Retinal pigment epithelial cell (primary cell): ENCODE measurements around the gene TVP23A.
A peak's percentile ranks its signal among the peaks of the same experiment; 100 is the strongest.

Experiments used
- DNase-seq: peaks from one replicate; pipeline ENCODE4 v3.0.0-alpha.2; 2010; ENCODE audit warnings: low read depth
- H3K4me3 ChIP-seq: 2 replicates; pipeline ENCODE4 v1.5.1; 2011; ENCODE audit warnings: mild to moderate bottlenecking, low read length, control low read depth, moderate library complexity
- TF ChIP-seq, protein P1 (sequence below): conservative IDR thresholded peaks from 2 replicates; pipeline ENCODE4 v1.5.1; 2011; ENCODE audit warnings: low read depth, low read length, control low read depth, inconsistent platforms

The TVP23A gene

DNA sequence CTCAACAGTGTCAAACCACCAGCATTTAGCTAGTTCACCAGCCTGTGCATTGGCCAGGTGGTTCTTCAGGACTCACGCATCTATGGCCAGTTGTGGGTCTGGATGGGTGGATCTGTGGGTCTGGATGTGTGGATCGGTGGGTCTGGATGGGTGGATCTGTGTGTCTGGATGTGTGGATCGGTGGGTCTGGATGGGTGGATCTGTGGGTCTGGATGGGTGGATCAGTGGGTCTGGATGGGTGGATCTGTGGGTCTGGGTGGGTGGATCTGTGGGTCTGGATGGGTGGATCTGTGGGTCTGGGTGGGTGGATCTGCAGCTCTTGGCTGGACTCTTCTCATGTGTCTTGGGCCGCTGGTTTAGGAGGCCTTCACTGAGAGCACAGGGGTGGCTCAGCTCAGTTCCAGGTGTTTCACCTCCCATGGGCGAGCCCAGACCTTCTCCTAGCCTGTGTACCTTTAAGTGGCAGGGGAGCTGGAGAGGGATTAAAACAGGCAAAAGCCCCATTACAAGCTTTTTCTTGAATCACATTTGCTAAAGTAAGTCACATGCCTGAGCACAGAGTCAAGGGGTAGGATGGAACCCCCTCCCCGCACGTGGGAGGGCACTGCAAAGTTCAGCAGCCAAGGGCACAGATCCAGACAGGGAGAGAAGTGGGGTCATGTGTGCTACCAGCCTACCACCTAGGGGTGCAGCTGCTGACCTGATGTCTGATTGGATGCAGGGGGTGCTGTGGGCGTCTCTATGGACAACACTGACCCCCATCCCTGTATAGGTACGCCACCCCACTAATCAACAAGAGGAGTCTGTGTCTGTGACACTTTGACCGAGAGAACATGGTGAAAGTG, 78.4 kb downstream of the TVP23A start:
- TF ChIP-seq, protein P1, sequence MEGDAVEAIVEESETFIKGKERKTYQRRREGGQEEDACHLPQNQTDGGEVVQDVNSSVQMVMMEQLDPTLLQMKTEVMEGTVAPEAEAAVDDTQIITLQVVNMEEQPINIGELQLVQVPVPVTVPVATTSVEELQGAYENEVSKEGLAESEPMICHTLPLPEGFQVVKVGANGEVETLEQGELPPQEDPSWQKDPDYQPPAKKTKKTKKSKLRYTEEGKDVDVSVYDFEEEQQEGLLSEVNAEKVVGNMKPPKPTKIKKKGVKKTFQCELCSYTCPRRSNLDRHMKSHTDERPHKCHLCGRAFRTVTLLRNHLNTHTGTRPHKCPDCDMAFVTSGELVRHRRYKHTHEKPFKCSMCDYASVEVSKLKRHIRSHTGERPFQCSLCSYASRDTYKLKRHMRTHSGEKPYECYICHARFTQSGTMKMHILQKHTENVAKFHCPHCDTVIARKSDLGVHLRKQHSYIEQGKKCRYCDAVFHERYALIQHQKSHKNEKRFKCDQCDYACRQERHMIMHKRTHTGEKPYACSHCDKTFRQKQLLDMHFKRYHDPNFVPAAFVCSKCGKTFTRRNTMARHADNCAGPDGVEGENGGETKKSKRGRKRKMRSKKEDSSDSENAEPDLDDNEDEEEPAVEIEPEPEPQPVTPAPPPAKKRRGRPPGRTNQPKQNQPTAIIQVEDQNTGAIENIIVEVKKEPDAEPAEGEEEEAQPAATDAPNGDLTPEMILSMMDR, result no peak
- DNase-seq, result no peak
- H3K4me3 ChIP-seq, result no peak overlapping the region

DNA sequence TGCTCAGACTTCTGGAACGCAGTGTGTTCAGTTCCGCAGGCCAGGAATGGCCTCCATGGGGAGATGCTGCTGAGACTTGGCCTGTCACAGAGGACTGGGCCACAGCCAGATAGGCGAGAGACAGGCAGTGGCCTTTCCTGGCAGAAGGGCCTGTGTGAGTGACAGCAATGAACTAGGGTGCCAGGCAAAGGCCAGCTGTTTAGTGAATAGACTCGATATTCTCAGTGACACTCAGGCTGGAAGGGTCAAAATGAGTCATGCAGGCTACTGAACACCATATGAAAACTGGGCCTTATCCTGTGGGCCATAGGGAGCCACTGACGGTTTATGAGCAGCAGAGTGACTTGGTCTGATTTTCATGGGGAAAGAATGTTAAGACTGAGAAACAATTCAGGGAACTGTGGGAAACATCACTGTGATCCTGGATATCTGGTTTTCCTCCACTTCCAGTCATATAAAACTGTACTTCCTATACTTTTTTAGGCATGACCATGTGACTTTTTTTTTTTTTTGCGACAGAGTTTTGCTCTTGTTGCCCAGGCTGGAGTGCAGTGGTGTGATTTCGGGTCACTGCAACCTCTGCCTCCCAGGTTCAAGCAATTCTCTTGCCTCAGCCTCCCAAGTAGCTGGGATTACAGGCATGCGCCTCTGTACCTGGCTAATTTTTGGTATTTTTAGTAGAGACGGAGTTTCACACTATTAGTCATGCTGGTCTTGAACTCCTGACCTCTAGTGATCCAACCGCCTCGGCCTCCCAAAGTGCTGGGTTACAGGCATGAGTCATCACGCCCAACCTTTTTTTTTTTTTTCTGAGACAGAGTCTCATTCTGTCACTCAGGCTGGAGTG, 80.1 kb downstream of the TVP23A start:
- TF ChIP-seq, protein P1, result no peak
- no peak overlapping the region for H3K4me3 ChIP-seq
- DNase-seq, result no peak

DNA sequence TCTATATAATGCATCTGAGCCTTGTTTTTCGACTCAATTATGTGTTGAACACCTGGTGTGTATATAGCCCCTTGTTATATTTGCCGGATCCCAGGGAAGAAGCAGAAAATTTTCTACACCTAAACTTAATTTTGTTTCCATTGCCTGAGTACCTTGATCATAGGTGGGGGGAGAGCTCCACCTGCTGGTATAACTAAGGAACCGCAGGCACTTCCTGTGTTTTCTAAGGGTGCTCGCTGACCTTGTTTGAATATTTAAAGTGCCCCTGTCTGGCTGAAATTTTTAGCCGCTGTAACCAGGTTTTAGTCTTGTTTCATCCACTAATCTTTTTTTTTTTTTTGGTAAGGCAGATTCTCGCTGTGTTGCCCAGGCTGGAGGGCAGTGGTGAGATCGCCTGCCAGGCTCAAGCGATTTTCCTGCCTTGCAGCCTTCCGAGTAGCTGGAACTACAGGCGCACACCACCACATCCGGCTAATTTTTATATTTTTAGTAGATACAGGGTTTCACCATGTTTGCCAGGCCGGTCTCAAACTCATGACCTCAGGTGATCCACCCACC, 81.4 kb downstream of the TVP23A start:
- peak overlapping the region; percentile 27 for H3K4me3 ChIP-seq
- TF ChIP-seq, protein P1, result peak; percentile 89
- DNase-seq, result no peak

DNA sequence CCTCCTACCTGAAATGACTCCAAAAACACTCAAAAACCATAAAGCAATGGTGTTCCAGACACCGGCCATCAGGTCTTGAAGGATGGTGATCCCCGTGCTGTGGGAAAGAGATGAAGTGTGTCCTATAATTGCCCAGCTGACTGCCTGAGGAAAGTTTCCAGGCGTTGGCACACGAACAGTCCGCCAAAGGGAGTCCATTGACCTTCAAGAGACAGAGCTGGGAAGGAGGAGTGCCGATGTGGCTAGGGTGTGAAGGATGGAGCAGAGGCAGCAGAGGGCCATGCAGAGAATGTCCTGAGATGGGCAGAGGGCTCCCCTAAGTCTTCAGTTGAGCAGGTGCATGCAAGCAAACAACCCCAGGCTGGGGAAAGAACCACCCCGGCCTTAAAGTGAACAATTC, 86.8 kb downstream of the TVP23A start:
- no peak overlapping the region for H3K4me3 ChIP-seq
- DNase-seq, result no peak
- TF ChIP-seq, protein P1, result no peak

DNA sequence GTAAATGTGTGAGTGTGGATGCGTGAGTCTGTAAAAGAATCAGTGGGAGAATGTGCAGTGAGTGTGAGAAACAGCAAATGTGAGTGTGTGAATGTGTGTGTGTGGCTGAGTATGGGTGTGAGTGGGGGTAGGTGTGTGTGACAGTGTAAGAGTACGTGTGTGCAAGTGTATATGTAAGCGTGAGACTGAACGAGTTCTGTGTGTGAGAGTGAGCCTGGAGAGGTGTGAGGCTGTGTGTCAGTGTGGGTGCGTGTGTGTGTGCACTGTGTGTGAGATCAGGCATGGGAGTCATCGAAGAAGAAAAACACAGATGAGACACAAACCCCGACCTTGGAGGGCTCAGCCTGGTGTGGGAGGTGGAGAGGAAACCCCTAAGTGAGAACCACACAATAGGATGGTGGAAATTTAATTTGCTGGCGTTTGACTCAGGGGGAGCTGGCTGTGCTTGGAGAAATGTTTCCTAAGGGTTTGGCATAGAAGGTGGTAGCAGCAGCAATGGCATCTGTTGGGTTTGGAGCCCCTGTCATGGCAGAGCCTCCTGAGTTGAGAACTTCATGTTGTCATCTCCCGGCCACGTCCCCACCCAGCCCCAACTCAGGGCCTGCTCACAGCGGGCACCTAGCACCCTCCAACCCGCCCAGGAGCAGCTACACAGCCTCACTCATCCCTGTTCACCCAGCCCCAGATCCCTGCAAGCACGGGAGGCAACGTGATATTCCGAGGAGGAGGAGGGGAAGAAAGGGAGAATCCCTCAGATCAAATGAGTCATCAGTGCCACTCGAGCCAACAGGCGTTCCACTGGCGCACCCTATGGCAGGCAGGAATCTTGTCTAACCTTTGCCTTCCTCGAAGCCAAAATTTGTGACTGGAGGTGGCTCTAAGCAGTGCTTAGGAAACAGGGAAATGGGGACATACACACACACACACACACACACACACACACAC, 89.2 kb downstream of the TVP23A start:
- TF ChIP-seq, protein P1, result peak; percentile 14
- no peak for DNase-seq
- no peak overlapping the region for H3K4me3 ChIP-seq
